H9 (cell line): ENCODE results near the gene SFI1. TPM values are rescaled to one million over a fixed set of nuclear protein-coding genes. Genes with fewer than 3 reads are reported as not detected.
"Not testable (repeated sequence)": the region's sequence is repeated elsewhere in the genome, so short reads cannot be mapped to it uniquely, and the experiment has no call there.

Experiments
- DNase-seq: peaks from one replicate; pipeline ENCODE4 v3.0.0-alpha.2; 2017
- H2AFZ ChIP-seq: one replicate; pipeline ENCODE4 v1.6.1; 2013; ENCODE audit warnings: mild to moderate bottlenecking, low read length, control low read depth, moderate library complexity
- H2AK5ac ChIP-seq: 2 replicates; pipeline ENCODE4 v1.6.1; 2013; ENCODE audit warnings: low read length, control low read depth, mixed read lengths; ENCODE audit not compliant: insufficient read length
- H2BK120ac ChIP-seq: one replicate; pipeline ENCODE4 v1.6.1; 2013; ENCODE audit warnings: low read depth, mild to moderate bottlenecking, low read length, control low read depth, inconsistent platforms; ENCODE audit not compliant: poor library complexity, severe bottlenecking
- H2BK12ac ChIP-seq: 2 replicates; pipeline ENCODE4 v1.6.1; 2013; ENCODE audit warnings: low read length, control low read depth, mixed read lengths, low read depth; ENCODE audit not compliant: insufficient read length
- H2BK15ac ChIP-seq: 2 replicates; pipeline ENCODE4 v1.6.1; 2013; ENCODE audit warnings: low read depth, low read length, control low read depth
- H2BK20ac ChIP-seq: one replicate; pipeline ENCODE4 v1.6.1; 2013; ENCODE audit warnings: low read depth, mild to moderate bottlenecking, low read length, control low read depth, inconsistent platforms; ENCODE audit not compliant: poor library complexity, severe bottlenecking
- H2BK5ac ChIP-seq: 2 replicates; pipeline ENCODE4 v1.6.1; 2013; ENCODE audit warnings: low read length, control low read depth, mixed read lengths; ENCODE audit not compliant: insufficient read length
- H3K14ac ChIP-seq: 2 replicates; pipeline ENCODE4 v1.6.1; 2013; ENCODE audit warnings: low read length, control low read depth; ENCODE audit not compliant: insufficient read depth
- H3K18ac ChIP-seq: 2 replicates; pipeline ENCODE4 v1.6.1; 2013; ENCODE audit warnings: low read depth, mild to moderate bottlenecking, mixed read lengths, low read length, control low read depth; ENCODE audit not compliant: insufficient read length
- H3K23ac ChIP-seq: 2 replicates; pipeline ENCODE4 v1.6.1; 2013; ENCODE audit warnings: low read length, control low read depth, mixed read lengths, low read depth; ENCODE audit not compliant: insufficient read length
- H3K23me2 ChIP-seq: 2 replicates; pipeline ENCODE4 v1.6.1; 2013; ENCODE audit warnings: low read depth, mild to moderate bottlenecking, mixed read lengths, low read length, control low read depth; ENCODE audit not compliant: insufficient read length, poor library complexity, severe bottlenecking
- H3K27ac ChIP-seq: 2 replicates; pipeline ENCODE4 v1.5.1; 2013; ENCODE audit warnings: low read length, control low read depth, mixed read lengths, low read depth; ENCODE audit not compliant: insufficient read length
- H3K27me3 ChIP-seq: 2 replicates; pipeline ENCODE4 v1.6.1; 2013; ENCODE audit warnings: low read length, control low read depth, inconsistent platforms; ENCODE audit not compliant: insufficient read depth
- H3K4ac ChIP-seq: 2 replicates; pipeline ENCODE4 v1.6.1; 2013; ENCODE audit warnings: low read depth, mild to moderate bottlenecking, control low read depth, inconsistent platforms, low read length, moderate library complexity
- H3K4me1 ChIP-seq: 2 replicates; pipeline ENCODE4 v1.6.1; 2013; ENCODE audit warnings: low read length, control low read depth, inconsistent platforms; ENCODE audit not compliant: insufficient read depth
- H3K4me2 ChIP-seq: 2 replicates; pipeline ENCODE4 v1.6.1; 2013; ENCODE audit warnings: low read length, control low read depth, mixed read lengths; ENCODE audit not compliant: insufficient read length, insufficient read depth
- H3K56ac ChIP-seq: 2 replicates; pipeline ENCODE4 v1.6.1; 2013; ENCODE audit warnings: low read depth, mild to moderate bottlenecking, mixed read lengths, low read length, control low read depth; ENCODE audit not compliant: insufficient read length
- H3K79me1 ChIP-seq: 2 replicates; pipeline ENCODE4 v1.6.1; 2013; ENCODE audit warnings: low read depth, mild to moderate bottlenecking, moderate library complexity, low read length, control low read depth, inconsistent platforms; ENCODE audit not compliant: insufficient read depth, poor library complexity, severe bottlenecking
- H3K79me2 ChIP-seq: 2 replicates; pipeline ENCODE4 v1.6.1; 2013; ENCODE audit warnings: low read length, control low read depth, inconsistent platforms; ENCODE audit not compliant: insufficient read depth
- H3K9ac ChIP-seq: 2 replicates; pipeline ENCODE4 v1.6.1; 2013; ENCODE audit warnings: low read length, control low read depth, mixed read lengths; ENCODE audit not compliant: insufficient read length; ENCODE audit errors: extremely low read depth
- H3K9me3 ChIP-seq: one replicate; pipeline ENCODE4 v1.6.1; 2013; ENCODE audit warnings: low read depth, low read length, inconsistent platforms; ENCODE audit not compliant: control insufficient read depth
- H3T11ph ChIP-seq: one replicate; pipeline ENCODE4 v1.6.1; 2013; ENCODE audit warnings: mild to moderate bottlenecking, low read length, control low read depth, inconsistent platforms
- H4K20me1 ChIP-seq: one replicate; pipeline ENCODE4 v1.6.1; 2013; ENCODE audit not compliant: control insufficient read depth, insufficient read length, insufficient read depth
- H4K5ac ChIP-seq: 2 replicates; pipeline ENCODE4 v1.6.1; 2013; ENCODE audit warnings: low read depth, mild to moderate bottlenecking, mixed read lengths, low read length, control low read depth; ENCODE audit not compliant: insufficient read length
- H4K8ac ChIP-seq: replicated peaks from 2 replicates; pipeline ENCODE4 v1.6.1; 2013; ENCODE audit warnings: low read length, control low read depth, mixed read lengths, low read depth; ENCODE audit not compliant: insufficient read length
- H4K91ac ChIP-seq: 2 replicates; pipeline ENCODE4 v1.6.1; 2013; ENCODE audit warnings: low read depth, mild to moderate bottlenecking, moderate library complexity, mixed read lengths, low read length, control low read depth; ENCODE audit not compliant: insufficient read length
- H3K27ac Mint-ChIP-seq, 3 experiments: 2 replicates in 2 of 3; 3 replicates in 1 of 3; pipeline ENCODE4 v1.8.0; 2020 to 2021; ENCODE audit warnings: mixed read lengths in 3 of 3, mild to moderate bottlenecking in 1 of 3, moderate library complexity in 1 of 3
- H3K27me3 Mint-ChIP-seq: 2 replicates; pipeline ENCODE4 v1.8.0; 2021; ENCODE audit warnings: low read depth, mild to moderate bottlenecking, moderate library complexity, mixed read lengths
- H3K36me3 Mint-ChIP-seq, 3 experiments: 2 replicates in 2 of 3; 3 replicates in 1 of 3; pipeline ENCODE4 v1.8.0; 2020 to 2021; ENCODE audit warnings: low read depth in 3 of 3, mixed read lengths in 3 of 3; ENCODE audit not compliant: insufficient read depth in 1 of 3
- H3K4me1 Mint-ChIP-seq, 2 experiments: 2 replicates each; pipeline ENCODE4 v1.8.0; 2020; ENCODE audit warnings: mixed read lengths in 2 of 2
- H3K4me3 Mint-ChIP-seq, 2 experiments: 2 replicates in 1 of 2; 3 replicates in 1 of 2; pipeline ENCODE4 v1.8.0; 2020 to 2021; ENCODE audit warnings: mild to moderate bottlenecking in 2 of 2, mixed read lengths in 2 of 2, moderate library complexity in 1 of 2
- H3K9me3 Mint-ChIP-seq, 2 experiments: 2 replicates in 1 of 2; 3 replicates in 1 of 2; pipeline ENCODE4 v1.8.0; 2020; ENCODE audit warnings: mild to moderate bottlenecking in 2 of 2, mixed read lengths in 2 of 2, moderate library complexity in 1 of 2
- CTCF ChIP-seq: fragments of 200-600 bp; sonication (generic); conservative IDR thresholded peaks from 3 replicates; pipeline ENCODE4 v1.8.0; 2021; ENCODE audit warnings: antibody characterized with exemption, mild to moderate bottlenecking
- WGBS: extraction: QIAGEN DNeasy Blood & Tissue Kit; methylation state at CpG from one replicate; pipeline ENCODE4 v1.1.7; 2013; ENCODE audit warnings: missing lambda C conversion rate, low lambda C conversion rate, mixed read lengths; ENCODE audit not compliant: insufficient read length; ENCODE audit errors: extremely low coverage; 5-methylcytosine and 5-hydroxymethylcytosine counted together
- total RNA-seq: library from RNA; stranded (reverse); gene quantifications from 2 replicates; pipeline ENCODE4 v1.2.1, GENCODE V29; 2021

The SFI1 gene
- total RNA-seq, 1 experiment from 2014 or later: 26.4 TPM

GRCh38 chr22:31520051-31520450 is 23.7 kb downstream of the SFI1 start:
- H3K27me3 Mint-ChIP-seq: no peaks in the 10 kb centered on the region
- no CpG with 5 or more reads among the region's 4 CpGs for WGBS
- H3K18ac ChIP-seq: no peak overlapping the region
- no peak overlapping the region for H3K4me2 ChIP-seq
- no peak overlapping the region for H4K5ac ChIP-seq
- H3K79me2 ChIP-seq: no peaks in the 10 kb centered on the region
- no peak overlapping the region for H2BK120ac ChIP-seq
- no peak overlapping the region for H2BK12ac ChIP-seq
- no peak for TF ChIP-seq CTCF
- no peaks in the 10 kb centered on the region for H3K9me3 Mint-ChIP-seq
- H3K56ac ChIP-seq: no peak overlapping the region
- H3K23me2 ChIP-seq: no peaks in the 10 kb centered on the region
- no peaks in the 10 kb centered on the region; the same call in 1 of the 2 replicates for H3K4me1 ChIP-seq
- H3K79me1 ChIP-seq: peaks cover 6% of the 10 kb centered on the region
- no peak overlapping the region for H3K23ac ChIP-seq
- no peak overlapping the region for H2BK20ac ChIP-seq
- H2AK5ac ChIP-seq: no peak overlapping the region
- H2BK5ac ChIP-seq: no peak overlapping the region
- no peak overlapping the region for H3K9ac ChIP-seq
- no peak overlapping the region for H3K4ac ChIP-seq
- no peak overlapping the region for H4K91ac ChIP-seq
- H4K20me1 ChIP-seq: no peaks in the 10 kb centered on the region
- H3T11ph ChIP-seq: no peak overlapping the region
- H2AFZ ChIP-seq: no peak overlapping the region
- no peak overlapping the region for H3K14ac ChIP-seq
- H3K27ac ChIP-seq: no peak overlapping the region
- no peak overlapping the region for H3K4me3 Mint-ChIP-seq
- H3K9me3 ChIP-seq: no peaks in the 10 kb centered on the region
- H3K4me1 Mint-ChIP-seq: peaks cover 16 to 18% of the 10 kb centered on the region in 2 experiments
- no peaks in the 10 kb centered on the region for H3K27me3 ChIP-seq
- no peak overlapping the region for H4K8ac ChIP-seq
- no peak overlapping the region for H2BK15ac ChIP-seq
- DNase-seq: no peak
- H3K36me3 Mint-ChIP-seq: peaks cover 0 to 5% (median 0%) of the 10 kb centered on the region in 3 experiments; a peak in 2 of 7 replicates
- no peak overlapping the region; a peak in 1 of 7 replicates for H3K27ac Mint-ChIP-seq

- not testable (repeated sequence) for H3K36me3 Mint-ChIP-seq, H3K23ac ChIP-seq, H3K14ac ChIP-seq, H3K4ac ChIP-seq, H2AK5ac ChIP-seq, H3K27me3 ChIP-seq, H3K79me1 ChIP-seq, H2BK12ac ChIP-seq, H3K27me3 Mint-ChIP-seq, H3K79me2 ChIP-seq, H4K20me1 ChIP-seq, H2BK15ac ChIP-seq, H4K91ac ChIP-seq, H3K9ac ChIP-seq, H3K9me3 ChIP-seq, H4K8ac ChIP-seq, H3T11ph ChIP-seq, H3K27ac Mint-ChIP-seq, H2BK20ac ChIP-seq, H3K56ac ChIP-seq, H3K27ac ChIP-seq, H3K9me3 Mint-ChIP-seq, H3K4me1 ChIP-seq, H3K4me1 Mint-ChIP-seq, H3K18ac ChIP-seq, H2BK5ac ChIP-seq, H3K4me3 Mint-ChIP-seq, H4K5ac ChIP-seq, H2AFZ ChIP-seq, DNase-seq, H3K23me2 ChIP-seq, H2BK120ac ChIP-seq, H3K4me2 ChIP-seq
- WGBS: no CpG with 5 or more reads among the region's 5 CpGs
These were observed 27.8 kb downstream of the SFI1 start for GRCh38 chr22:31524132-31524531.
